ENCODE measurements around the gene SLIT3. TPM values are rescaled to one million over a fixed set of nuclear protein-coding genes. Genes with fewer than 3 reads are reported as not detected.

Gene SLIT3
- total RNA-seq, 2 donors from 2014 or later, result 6.6 to 6.7 TPM

GRCh38 chr5:168696611-168697010, 604.3 kb downstream of the SLIT3 start:
- DNase-seq, result no peak
- no peaks in the 10 kb centered on the region for H3K9me3 ChIP-seq
- H3K36me3 ChIP-seq (replicated peaks in 1 of 2; ENCODE audit: insufficient read depth in 1 of 2, low read depth in 2 of 2), result no peaks in the 10 kb centered on the region
- peak; percentile 33 for ATAC-seq
- H3K27ac ChIP-seq, result no peak overlapping the region
- H3K4me3 ChIP-seq, result no peak overlapping the region
- H3K27me3 ChIP-seq, result no peaks in the 10 kb centered on the region
- intact Hi-C loops (cut with DNase I), result no loop called here
- WGBS, 2 donors, result 44 to 52% methylated on average over 2 of the region's 2 CpGs
- no peaks in the 10 kb centered on the region for H3K4me1 ChIP-seq
- TF ChIP-seq CTCF (IDR thresholded peaks at IDR 0.05) (no peak), POLR2A (IDR thresholded peaks at IDR 0.05) (no peak)

GRCh38 chr5:168695301-168695835, 605.6 kb downstream of the SLIT3 start:
- Histone ChIP-seq H3K4me3 (no peak overlapping the region), H3K36me3 (replicated peaks in 1 of 2; ENCODE audit: insufficient read depth in 1 of 2, low read depth in 2 of 2) (no peaks in the 10 kb centered on the region), H3K9me3 (no peaks in the 10 kb centered on the region), H3K4me1 (no peaks in the 10 kb centered on the region), H3K27ac (no peak overlapping the region), H3K27me3 (no peaks in the 10 kb centered on the region)
- WGBS, 2 donors, result 76 to 83% methylated on average over 5 of the region's 5 CpGs
- no peak for ATAC-seq
- TF ChIP-seq CTCF (IDR thresholded peaks at IDR 0.05), result no peak
- no peak for TF ChIP-seq POLR2A (IDR thresholded peaks at IDR 0.05)
- DNase-seq, result no peak
- intact Hi-C loops (cut with DNase I), result no loop called here

- H3K4me1 ChIP-seq, result no peaks in the 10 kb centered on the region
- H3K27me3 ChIP-seq, result no peaks in the 10 kb centered on the region
- intact Hi-C loops (cut with DNase I), result no loop called here
- WGBS, 2 donors, result 92 to 93% methylated on average over 1 of the region's 1 CpG
- no peak for TF ChIP-seq CTCF (IDR thresholded peaks at IDR 0.05)
- TF ChIP-seq POLR2A (IDR thresholded peaks at IDR 0.05), result no peak
- no peak overlapping the region for H3K4me3 ChIP-seq
- no peak for DNase-seq
- H3K9me3 ChIP-seq, result no peaks in the 10 kb centered on the region
- no peak for ATAC-seq
- H3K27ac ChIP-seq, result no peak overlapping the region
- no peaks in the 10 kb centered on the region for H3K36me3 ChIP-seq (replicated peaks in 1 of 2; ENCODE audit: insufficient read depth in 1 of 2, low read depth in 2 of 2)
Observed at GRCh38 chr5:168694289-168694688, 606.6 kb downstream of the SLIT3 start.

GRCh38 chr5:168693883-168694282, 607.1 kb downstream of the SLIT3 start:
- Histone ChIP-seq H3K9me3 (no peaks in the 10 kb centered on the region), H3K36me3 (replicated peaks in 1 of 2; ENCODE audit: insufficient read depth in 1 of 2, low read depth in 2 of 2) (no peaks in the 10 kb centered on the region), H3K27me3 (no peaks in the 10 kb centered on the region), H3K4me3 (no peak overlapping the region), H3K27ac (no peak overlapping the region), H3K4me1 (no peaks in the 10 kb centered on the region)
- no peak for ATAC-seq
- TF ChIP-seq CTCF (IDR thresholded peaks at IDR 0.05) (no peak), POLR2A (IDR thresholded peaks at IDR 0.05) (no peak)
- DNase-seq, result no peak
- intact Hi-C loops (cut with DNase I), result no loop called here
- 36 to 40% methylated on average over 3 of the region's 3 CpGs for WGBS, 2 donors

DNA sequence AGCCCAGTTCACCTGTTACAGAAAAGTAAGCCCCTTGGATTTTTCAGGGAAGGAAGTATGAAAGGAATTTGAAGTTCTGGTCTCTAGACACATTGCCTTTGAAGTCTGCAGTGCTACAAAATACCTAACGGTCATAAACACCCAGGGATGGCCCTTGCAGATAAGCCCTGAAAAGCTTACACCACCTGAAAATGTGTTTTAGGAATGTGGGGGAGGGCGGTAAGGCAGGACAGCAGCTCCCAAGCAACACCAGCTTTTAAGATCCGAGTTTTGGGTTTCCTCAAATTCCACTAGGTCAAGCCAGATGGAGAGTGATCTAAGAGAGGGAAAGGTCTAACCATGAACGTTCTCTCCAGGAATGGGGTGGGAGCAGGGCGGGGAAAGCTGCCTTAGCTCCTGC, 607.6 kb downstream of the SLIT3 start:
- 51 to 57% methylated on average over 5 of the region's 5 CpGs for WGBS, 2 donors
- Histone ChIP-seq H3K27me3 (no peaks in the 10 kb centered on the region), H3K9me3 (no peaks in the 10 kb centered on the region), H3K27ac (no peak overlapping the region), H3K36me3 (replicated peaks in 1 of 2; ENCODE audit: insufficient read depth in 1 of 2, low read depth in 2 of 2) (no peaks in the 10 kb centered on the region), H3K4me3 (no peak overlapping the region), H3K4me1 (no peaks in the 10 kb centered on the region)
- DNase-seq (no peak), ATAC-seq (no peak)
- intact Hi-C loops (cut with DNase I), result no loop called here
- TF ChIP-seq POLR2A (IDR thresholded peaks at IDR 0.05) (no peak), CTCF (IDR thresholded peaks at IDR 0.05) (no peak)
